ENCODE measurements around the gene LRRC10B. TPM values are rescaled to one million over a fixed set of nuclear protein-coding genes. Genes with fewer than 3 reads are reported as not detected.
"Not testable (repeated sequence)": the region's sequence is repeated elsewhere in the genome, so short reads cannot be mapped to it uniquely, and the experiment has no call there.

Gene LRRC10B
- total RNA-seq (1 to 10 TPM in 2 of 4 donors, under 1 TPM in 2; 0.71 to 4.4 (median 1.3) TPM), polyA plus RNA-seq (1 to 10 TPM in 1 of 3 donors, not detected in 2; 1.1 TPM)

GRCh38 chr11:61507962-61508861 is at the start of gene LRRC10B:
Gene LRRC10B, plus strand, starts transcription at chr11:61508749. Its CDS starts 250 bp downstream, at chr11:61508999.
- peaks cover 0 to 33% (median 31%) of the 10 kb centered on the region in 4 donors for H3K4me1 ChIP-seq
- no peak for DNase-seq
- intact Hi-C loops (cut with DNase I), result no loop called here
- H3K36me3 ChIP-seq, result no peaks in the 10 kb centered on the region
- H3K9me3 ChIP-seq, result no peaks in the 10 kb centered on the region
- 1 to 2% methylated on average over 74 of the region's 74 CpGs for WGBS, 2 donors
- peak within 1 kb of the TSS; percentile 4 to 47 (median 36) for H3K4me3 ChIP-seq
- TF ChIP-seq POLR2AphosphoS5 (IDR thresholded peaks at IDR 0.05), result peak in 1 of 4 donors; percentile 39
- TF ChIP-seq, protein P1, sequence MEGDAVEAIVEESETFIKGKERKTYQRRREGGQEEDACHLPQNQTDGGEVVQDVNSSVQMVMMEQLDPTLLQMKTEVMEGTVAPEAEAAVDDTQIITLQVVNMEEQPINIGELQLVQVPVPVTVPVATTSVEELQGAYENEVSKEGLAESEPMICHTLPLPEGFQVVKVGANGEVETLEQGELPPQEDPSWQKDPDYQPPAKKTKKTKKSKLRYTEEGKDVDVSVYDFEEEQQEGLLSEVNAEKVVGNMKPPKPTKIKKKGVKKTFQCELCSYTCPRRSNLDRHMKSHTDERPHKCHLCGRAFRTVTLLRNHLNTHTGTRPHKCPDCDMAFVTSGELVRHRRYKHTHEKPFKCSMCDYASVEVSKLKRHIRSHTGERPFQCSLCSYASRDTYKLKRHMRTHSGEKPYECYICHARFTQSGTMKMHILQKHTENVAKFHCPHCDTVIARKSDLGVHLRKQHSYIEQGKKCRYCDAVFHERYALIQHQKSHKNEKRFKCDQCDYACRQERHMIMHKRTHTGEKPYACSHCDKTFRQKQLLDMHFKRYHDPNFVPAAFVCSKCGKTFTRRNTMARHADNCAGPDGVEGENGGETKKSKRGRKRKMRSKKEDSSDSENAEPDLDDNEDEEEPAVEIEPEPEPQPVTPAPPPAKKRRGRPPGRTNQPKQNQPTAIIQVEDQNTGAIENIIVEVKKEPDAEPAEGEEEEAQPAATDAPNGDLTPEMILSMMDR (IDR thresholded peaks at IDR 0.05), result no peak
- no peak for TF ChIP-seq EP300 (IDR thresholded peaks at IDR 0.05)
- H3K27ac ChIP-seq, result peak within 1 kb of the TSS in 3 of 4 donors; percentile 59 to 81 (median 76)
- H3K27me3 ChIP-seq, result peaks cover 9 to 55% (median 39%) of the 10 kb centered on the region in 3 donors

DNA sequence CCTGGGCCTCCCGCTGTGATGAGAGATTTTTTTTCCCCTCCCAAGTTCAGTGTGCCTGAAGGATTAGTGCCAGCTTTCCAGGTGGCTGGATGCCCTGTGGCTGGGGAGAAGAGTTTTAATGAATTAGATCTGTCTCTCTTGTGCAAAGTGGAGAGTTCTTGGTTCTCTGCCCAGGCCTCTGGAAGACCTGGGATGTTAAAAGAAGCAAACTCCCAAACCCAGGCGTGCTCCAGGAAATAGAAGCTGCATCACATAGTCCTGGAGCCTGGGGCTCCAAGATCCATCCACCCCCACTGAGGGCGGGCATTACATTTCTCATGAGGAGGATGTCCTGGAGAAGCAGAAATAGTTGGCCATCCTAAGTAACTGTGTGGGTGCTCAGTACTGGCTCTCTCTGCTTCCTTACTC is 48.1 kb upstream of the LRRC10B start:
- Histone ChIP-seq H3K27ac (peak overlapping the region in 3 of 4 donors; percentile 59 to 78 (median 70)), H3K4me1 (peaks cover 0 to 18% (median 15%) of the 10 kb centered on the region in 4 donors), H3K4me3 (no peak overlapping the region), H3K27me3 (no peaks in the 10 kb centered on the region), H3K9me3 (no peaks in the 10 kb centered on the region), H3K36me3 (no peaks in the 10 kb centered on the region)
- no peak for TF ChIP-seq POLR2A (IDR thresholded peaks at IDR 0.05)
- peak in 1 of 4 donors; percentile 3 for TF ChIP-seq EP300 (IDR thresholded peaks at IDR 0.05)
- TF ChIP-seq POLR2AphosphoS5 (IDR thresholded peaks at IDR 0.05), result peak; percentile 3 to 45 (median 32)
- TF ChIP-seq, protein P1 (IDR thresholded peaks at IDR 0.05), result no peak
- 91 to 99% methylated on average over 3 of the region's 3 CpGs for WGBS, 2 donors
- intact Hi-C loops (cut with DNase I), result loop anchor here (1.0 kb wide), 1 partner anchor 13 kb away; no protein-coding TSS in a partner anchor
- DNase-seq, result peak; percentile 91

DNA sequence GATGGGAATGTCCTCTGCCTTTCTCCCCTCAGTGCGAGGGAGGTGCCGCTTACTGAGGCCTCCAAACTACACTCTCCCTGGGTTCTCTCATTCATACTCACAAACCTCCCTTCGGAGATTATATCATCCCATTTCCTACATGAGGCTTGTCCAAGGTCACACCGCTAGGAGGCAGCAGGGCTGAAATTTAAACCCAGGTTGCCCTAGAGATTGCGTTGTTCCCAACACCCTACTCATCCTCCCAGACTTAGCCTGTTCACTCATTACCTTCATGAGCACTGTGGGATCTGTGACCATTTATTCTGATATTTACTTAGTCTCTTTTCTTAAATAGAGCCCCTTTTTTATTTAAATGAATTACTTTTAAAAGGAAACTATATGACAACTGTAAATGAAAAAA is 47.6 kb upstream of the LRRC10B start:
- Histone ChIP-seq H3K4me1 (peaks cover 0 to 18% (median 15%) of the 10 kb centered on the region in 4 donors), H3K9me3 (no peaks in the 10 kb centered on the region), H3K4me3 (no peak overlapping the region), H3K36me3 (no peaks in the 10 kb centered on the region), H3K27ac (peak overlapping the region in 3 of 4 donors; percentile 57 to 78 (median 70)), H3K27me3 (no peaks in the 10 kb centered on the region)
- WGBS, 2 donors, result 91 to 93% methylated on average over 5 of the region's 5 CpGs
- DNase-seq, result no peak
- TF ChIP-seq POLR2A (IDR thresholded peaks at IDR 0.05) (no peak), POLR2AphosphoS5 (IDR thresholded peaks at IDR 0.05) (no peak)
- intact Hi-C loops (cut with DNase I), result loop anchor here (1.0 kb wide), 1 partner anchor 14 kb away; no protein-coding TSS in a partner anchor

DNA sequence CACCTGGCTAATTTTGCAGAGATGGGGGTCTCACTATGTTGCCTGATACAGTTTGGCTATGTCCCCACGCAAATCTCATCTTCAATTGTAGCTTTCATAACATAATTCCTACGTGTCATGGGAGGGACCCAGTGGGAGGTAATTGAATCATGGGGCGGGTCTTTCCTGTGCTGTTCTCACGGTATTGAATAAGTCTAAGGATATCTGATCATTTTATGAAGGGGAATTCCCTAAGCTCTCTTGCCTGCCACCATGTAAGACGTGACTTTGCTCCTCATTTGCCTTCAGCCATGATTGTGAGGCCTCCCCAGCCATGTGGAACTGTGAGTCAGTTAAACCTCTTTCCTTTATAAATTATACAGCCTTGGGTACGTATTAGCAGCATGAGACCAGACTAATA is 40.9 kb upstream of the LRRC10B start:
- peaks cover 0 to 26% (median 3%) of the 10 kb centered on the region in 4 donors for H3K36me3 ChIP-seq
- H3K27ac ChIP-seq; H3K27me3 ChIP-seq; H3K4me1 ChIP-seq; DNase-seq; intact Hi-C loops (cut with DNase I); H3K9me3 ChIP-seq; H3K4me3 ChIP-seq: not testable (repeated sequence)
- 64 to 81% methylated on average over 6 of the region's 6 CpGs for WGBS, 2 donors

- Histone ChIP-seq H3K27ac (no peak overlapping the region), H3K36me3 (peaks cover 0 to 26% (median 3%) of the 10 kb centered on the region in 4 donors), H3K4me3 (no peak overlapping the region), H3K27me3 (no peaks in the 10 kb centered on the region), H3K9me3 (no peaks in the 10 kb centered on the region), H3K4me1 (peaks cover 0 to 13% (median 10%) of the 10 kb centered on the region in 4 donors)
- intact Hi-C loops (cut with DNase I), result no loop called here
- no peak for TF ChIP-seq POLR2A (IDR thresholded peaks at IDR 0.05)
- TF ChIP-seq EP300 (IDR thresholded peaks at IDR 0.05), result no peak
- TF ChIP-seq, protein P1 (IDR thresholded peaks at IDR 0.05), result no peak
- TF ChIP-seq POLR2AphosphoS5 (IDR thresholded peaks at IDR 0.05), result no peak
- 84 to 86% methylated on average over 7 of the region's 7 CpGs for WGBS, 2 donors
- DNase-seq, result no peak
These were observed 40.5 kb upstream of the LRRC10B start for GRCh38 chr11:61468002-61468401.

Measured in sigmoid colon (tissue), 7 donors.